NCI-H146 (cell line): ENCODE data around the gene PPP1R12A.
A peak's percentile ranks its signal among the peaks of the same experiment; 100 is the strongest.
"Not testable (repeated sequence)": the region's sequence is repeated elsewhere in the genome, so short reads cannot be mapped to it uniquely, and the experiment has no call there.

Experiments
- DNase-seq: peaks from one replicate; lab custom pipeline; 2025; lab: John Stamatoyannopoulos, UW

The PPP1R12A gene

GRCh38 chr12:79891506-79892162 is 43.3 kb downstream of the PPP1R12A start:
- DNase-seq = no peak

- no peak for DNase-seq
These were observed 47.0 kb downstream of the PPP1R12A start for GRCh38 chr12:79887890-79888289.

GRCh38 chr12:79886917-79887519 is 47.9 kb downstream of the PPP1R12A start:
- DNase-seq = peak; percentile 40

- DNase-seq = no peak
These were observed 48.9 kb downstream of the PPP1R12A start for GRCh38 chr12:79885911-79886490.

GRCh38 chr12:79884401-79885006 is 50.4 kb downstream of the PPP1R12A start:
- DNase-seq = no peak

GRCh38 chr12:79883216-79883615 is 51.7 kb downstream of the PPP1R12A start:
- no peak for DNase-seq

GRCh38 chr12:79881351-79881750 is 53.5 kb downstream of the PPP1R12A start:
- no peak for DNase-seq

- DNase-seq = not testable (repeated sequence)
These were observed 56.4 kb downstream of the PPP1R12A start for GRCh38 chr12:79878506-79878905.

- no peak for DNase-seq
These were observed 57.7 kb downstream of the PPP1R12A start for GRCh38 chr12:79877246-79877645.

- no peak for DNase-seq
These were observed 60.2 kb downstream of the PPP1R12A start for GRCh38 chr12:79874665-79875064.

- DNase-seq = no peak
These were observed 61.7 kb downstream of the PPP1R12A start for GRCh38 chr12:79873201-79873600.

GRCh38 chr12:79871621-79872020 is 63.3 kb downstream of the PPP1R12A start:
- no peak for DNase-seq

- no peak for DNase-seq
These were observed 64.0 kb downstream of the PPP1R12A start for GRCh38 chr12:79870916-79871315.

- DNase-seq = no peak
These were observed 75.3 kb downstream of the PPP1R12A start for GRCh38 chr12:79859646-79860045.

- no peak for DNase-seq
These were observed 76.4 kb downstream of the PPP1R12A start for GRCh38 chr12:79858518-79858917.

- no peak for DNase-seq
These were observed 77.2 kb downstream of the PPP1R12A start for GRCh38 chr12:79857675-79858074.

GRCh38 chr12:79850610-79851299 is 84.1 kb downstream of the PPP1R12A start:
- DNase-seq = no peak

GRCh38 chr12:79848339-79848738 is 86.6 kb downstream of the PPP1R12A start:
- DNase-seq = peak; percentile 39

GRCh38 chr12:79847417-79847816 is 87.5 kb downstream of the PPP1R12A start:
- no peak for DNase-seq

- no peak for DNase-seq
These were observed 90.2 kb downstream of the PPP1R12A start for GRCh38 chr12:79844693-79845092.

GRCh38 chr12:79843978-79844377 is 90.9 kb downstream of the PPP1R12A start:
- no peak for DNase-seq

- no peak for DNase-seq
These were observed 92.3 kb downstream of the PPP1R12A start for GRCh38 chr12:79842630-79843029.

- no peak for DNase-seq
These were observed 93.0 kb downstream of the PPP1R12A start for GRCh38 chr12:79841878-79842265.
